ENCODE data around the gene SEC14L2. TPM values are rescaled to one million over a fixed set of nuclear protein-coding genes. Genes with fewer than 3 reads are reported as not detected.

SEC14L2 gene
- total and polyA plus RNA-seq, 2 of the 8 experiments (the other 6 are each of a cell fraction or from before 2014, with no cell fraction given) = 2.8 to 3.2 TPM

- ChIA-PET POLR2A (ENCODE audit: partially characterized antibody) (interaction anchor here (0.8 to 1.3 kb wide), 3 partner anchors 10 to 29 kb away, joined by 3 to 6 read pairs (median 3); no protein-coding TSS in a partner anchor), CTCF (ENCODE audit: partially characterized antibody) (interaction anchor here (0.6 to 1.8 kb wide), 2 partner anchors 13 to 1676 kb away, joined by 3 to 6 read pairs; no protein-coding TSS in a partner anchor)
- 79% methylated on average over 6 of the region's 6 CpGs; no CpG with 5 or more reads in 1 of the 2 experiments for WGBS, 2 experiments (ENCODE audit: extremely low coverage in 1 of 2, insufficient coverage in 1 of 2, insufficient read length in 1 of 2, insufficient replicate concordance in 2 of 2, low coverage in 1 of 2, low lambda C conversion rate in 2 of 2, missing lambda C conversion rate in 1 of 2)
- Histone ChIP-seq H3K23ac (ENCODE audit: insufficient read length) (no peak overlapping the region), H2AK5ac (ENCODE audit: low read depth, low read length) (no peak overlapping the region), H2BK12ac (ENCODE audit: low read depth, low read length) (no peak overlapping the region), H3K18ac (ENCODE audit: extremely low read depth, low read length) (no peak overlapping the region), H2BK120ac (replicated peaks; ENCODE audit: low read depth, low read length) (no peak overlapping the region), H4K5ac (ENCODE audit: insufficient read length, low read depth, low read length) (no peak overlapping the region), H2AFZ (ENCODE audit: low read length) (no peak overlapping the region), H3K4ac (replicated peaks; ENCODE audit: insufficient read length, low read depth, low read length) (no peak overlapping the region), H3K23me2 (ENCODE audit: low read depth, low read length) (no peaks in the 10 kb centered on the region), H3K9me3 (ENCODE audit: insufficient read depth in 2 of 2, low read depth in 1 of 2, low read length in 1 of 2) (no peaks in the 10 kb centered on the region), H3K36me3 (ENCODE audit: control insufficient read depth in 2 of 4, insufficient read depth in 4 of 4, low read length in 3 of 4) (peaks cover 0 to 4% (median 0%) of the 10 kb centered on the region in 4 experiments; a peak in 2 of 8 replicates), H3K4me3 (ENCODE audit: extremely low read depth in 1 of 4, insufficient read depth in 2 of 4, low read depth in 3 of 4, low read length in 4 of 4) (no peak overlapping the region), H4K20me1 (replicated peaks in 1 of 2; ENCODE audit: control insufficient read depth in 1 of 2, insufficient read depth in 2 of 2, low read length in 2 of 2) (peaks cover 0 to 4% of the 10 kb centered on the region in 2 experiments), H3K56ac (replicated peaks; ENCODE audit: insufficient read length, low read depth, low read length) (no peak overlapping the region), H3K79me2 (ENCODE audit: control insufficient read depth in 1 of 2, insufficient read depth in 2 of 2, low read length in 2 of 2) (no peaks in the 10 kb centered on the region), H4K91ac (replicated peaks; ENCODE audit: insufficient read length, low read length) (no peak overlapping the region), H3K14ac (ENCODE audit: insufficient read length) (no peak overlapping the region), H3K4me2 (ENCODE audit: insufficient read depth in 1 of 2, low read depth in 2 of 2, low read length in 2 of 2) (no peak overlapping the region), H2BK5ac (ENCODE audit: low read depth, low read length) (no peak overlapping the region), H3K79me1 (ENCODE audit: low read depth, low read length) (no peaks in the 10 kb centered on the region), H2BK15ac (ENCODE audit: low read length) (no peak overlapping the region), H3K27ac (ENCODE audit: low read depth, low read length) (no peak overlapping the region), H3K9ac (replicated peaks in 1 of 4; ENCODE audit: extremely low read depth in 1 of 4, low read depth in 3 of 4, low read length in 3 of 4) (no peak overlapping the region), H2BK20ac (ENCODE audit: low read length) (no peak overlapping the region), H3K27me3 (replicated peaks in 1 of 4; ENCODE audit: control insufficient read depth in 3 of 4, extremely low read depth in 1 of 4, insufficient read depth in 3 of 4, low read length in 3 of 4) (no peaks in the 10 kb centered on the region), H3K4me1 (replicated peaks in 1 of 4; ENCODE audit: control insufficient read depth in 3 of 4, insufficient read depth in 4 of 4, low read length in 3 of 4) (peaks cover 0 to 6% (median 4%) of the 10 kb centered on the region in 4 experiments; a peak in 5 of 7 replicates), H4K8ac (ENCODE audit: extremely low read depth, insufficient read depth, low read length) (no peak overlapping the region)
- FAIRE-seq (no peak), DNase-seq (ENCODE audit: low read depth in 1 of 2, low spot score in 2 of 2) (no peak)
- TF ChIP-seq EZH2 (IDR thresholded peaks at IDR 0.05; ENCODE audit: low read depth, low read length, severe bottlenecking) = no peak
These were observed 7.5 kb downstream of the SEC14L2 start for GRCh38 chr22:30404307-30404706.
